GM21825 (cell line): Measurements from ENCODE around the gene SEMA5A.

Source experiments
- ATAC-seq: cut with Tn5 transposase; IDR thresholded peaks from one replicate; pipeline ENCODE4 v1.9.1; 2021; ENCODE audit warnings: mild to moderate bottlenecking, moderate library complexity; ENCODE audit not compliant: unreplicated experiment

SEMA5A gene

DNA sequence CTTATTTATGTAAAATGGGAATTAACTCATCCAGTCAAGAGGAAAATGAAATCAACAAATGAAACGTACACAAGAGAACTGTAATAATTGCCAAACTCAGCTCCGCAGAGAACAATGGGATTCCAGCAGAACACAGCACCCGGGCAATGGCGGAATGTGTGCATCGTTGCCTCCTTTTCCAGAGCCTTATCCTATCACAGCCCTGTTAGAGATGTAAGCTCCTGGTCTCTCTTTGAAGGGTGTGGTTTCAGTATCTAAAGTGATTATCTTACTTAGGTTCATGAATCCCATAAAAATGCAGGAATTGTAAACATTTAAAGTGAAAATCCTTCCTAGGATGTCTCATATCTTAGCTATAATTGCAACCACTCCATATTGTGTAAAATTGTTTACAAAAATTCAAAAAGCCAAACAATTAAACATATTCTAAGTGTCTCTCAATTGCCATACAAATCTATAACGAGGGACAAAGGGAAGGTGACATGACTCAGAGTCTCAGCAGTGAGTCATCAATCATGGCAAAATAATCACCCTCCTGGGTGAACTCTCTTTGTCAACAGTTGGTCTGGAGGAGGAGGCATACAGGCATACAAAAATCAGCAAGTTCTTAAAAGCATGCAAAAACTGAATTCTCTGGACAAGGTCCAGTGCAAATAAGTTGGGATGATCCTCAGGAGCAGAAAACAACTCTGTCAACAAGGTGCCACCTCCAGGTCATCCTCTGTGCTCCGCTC, 22.6 kb downstream of the SEMA5A start:
- ATAC-seq = no peak

DNA sequence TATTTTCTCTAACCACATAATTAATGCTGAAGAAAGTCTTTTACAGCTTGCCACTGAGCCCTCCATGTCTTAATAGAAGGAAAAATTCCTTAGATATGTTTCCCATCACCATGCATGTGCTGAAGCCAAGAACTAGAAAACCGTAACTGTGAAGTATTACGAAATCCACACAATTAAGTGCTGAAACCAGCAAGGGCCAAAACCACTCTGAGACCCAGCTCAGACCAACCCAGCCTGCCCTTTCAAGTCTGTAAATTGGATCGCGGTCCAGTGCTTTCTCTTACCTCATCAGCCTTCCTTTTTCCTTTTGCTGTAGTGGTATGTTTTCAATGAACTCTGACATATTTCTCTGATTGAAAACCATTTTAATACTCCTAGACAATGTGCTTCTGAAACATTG, 26.3 kb downstream of the SEMA5A start:
- no peak for ATAC-seq

DNA sequence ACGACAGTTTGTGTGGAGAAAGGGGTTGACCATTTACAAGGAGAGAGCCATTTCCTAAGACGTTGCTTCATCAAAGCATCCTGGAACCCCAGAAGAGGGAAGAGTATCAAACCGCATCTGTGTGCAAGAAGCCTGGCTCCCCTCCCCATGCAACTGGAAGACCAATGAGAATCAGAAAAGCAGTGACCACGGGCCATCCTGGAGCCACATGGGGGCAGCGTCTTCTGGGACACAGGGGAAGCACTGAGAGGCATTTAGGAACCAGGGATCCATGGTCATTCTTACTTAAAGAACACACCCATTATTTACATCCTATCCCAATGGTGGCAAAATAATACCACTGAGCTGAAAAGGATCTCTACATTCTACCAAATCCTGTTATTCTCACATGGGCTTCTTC, 29.3 kb downstream of the SEMA5A start:
- ATAC-seq = no peak

DNA sequence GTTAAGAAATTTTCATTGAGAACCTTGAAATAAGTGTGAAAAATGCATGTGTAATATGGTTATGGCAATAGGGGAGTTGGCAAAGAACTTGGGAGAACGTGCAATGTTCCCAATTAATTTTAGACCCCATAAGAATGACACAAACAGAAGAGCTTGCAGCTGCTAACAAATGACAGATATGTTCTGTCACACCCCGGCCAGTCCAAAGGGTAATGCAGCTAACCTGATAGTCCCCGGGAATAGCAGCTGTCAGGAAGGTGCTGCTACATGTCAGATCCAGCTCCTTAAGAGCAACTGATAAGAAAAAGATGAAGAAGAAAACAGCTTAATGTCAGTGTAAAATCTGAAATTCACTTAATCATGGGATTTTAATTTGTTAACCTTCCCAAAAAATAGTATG, 30.4 kb downstream of the SEMA5A start:
- ATAC-seq = no peak

DNA sequence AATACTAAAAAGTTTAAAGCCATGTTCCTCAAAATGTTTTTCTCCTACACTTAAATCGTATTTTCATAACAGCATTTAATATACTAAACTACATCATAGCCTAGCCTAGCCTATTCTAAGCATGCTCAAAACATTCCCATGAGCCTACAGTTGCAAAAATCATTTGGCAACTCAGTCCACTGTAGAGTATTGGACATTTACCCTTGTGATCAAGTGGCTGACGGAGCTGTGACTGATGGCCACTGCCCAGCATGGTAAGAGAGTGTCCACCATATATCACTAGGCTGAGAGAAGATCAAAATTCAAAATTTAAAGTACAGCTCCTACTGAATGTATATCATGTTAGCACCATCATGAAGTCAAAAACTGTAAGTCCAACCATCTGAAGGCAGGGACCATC, 30.9 kb downstream of the SEMA5A start:
- ATAC-seq = no peak

DNA sequence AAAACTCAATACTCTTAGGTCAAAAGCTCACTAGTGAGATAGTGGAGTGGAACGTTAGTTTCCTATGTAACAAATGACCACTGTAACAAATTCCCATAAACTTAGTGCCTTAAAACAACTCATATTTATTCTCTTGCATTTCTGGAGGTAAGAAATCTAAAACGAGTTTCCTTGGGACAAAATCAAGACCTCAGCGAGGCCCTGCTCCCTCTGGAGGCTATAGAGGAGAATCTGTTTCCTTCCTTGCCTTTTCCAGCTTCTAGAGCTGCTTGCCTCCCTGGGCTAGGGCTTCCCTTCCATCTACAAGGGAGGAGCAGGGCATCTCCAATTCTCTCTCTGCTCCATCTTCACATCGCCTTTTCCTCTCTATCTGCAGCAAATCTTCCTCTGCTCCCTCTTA, 32.0 kb downstream of the SEMA5A start:
- ATAC-seq = no peak

DNA sequence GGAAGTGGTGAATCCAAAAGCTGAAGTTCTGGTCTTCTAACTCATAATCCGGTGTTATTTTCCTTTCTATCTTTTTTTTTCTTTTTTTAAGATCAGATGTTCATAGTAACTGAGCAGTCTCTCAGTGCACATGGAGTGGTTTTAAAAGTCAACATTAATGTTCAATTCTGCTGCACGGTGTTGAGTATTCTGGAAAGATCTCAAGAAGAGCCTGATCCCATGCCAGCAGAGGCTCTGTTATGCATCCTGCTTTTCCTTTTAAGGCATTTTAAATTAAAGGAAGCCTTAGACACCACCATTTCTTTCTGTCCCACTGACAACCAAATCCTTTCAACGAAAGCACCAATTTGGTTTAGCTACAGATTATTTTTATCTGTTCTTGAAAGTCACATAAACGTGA, 33.4 kb downstream of the SEMA5A start:
- ATAC-seq = no peak

DNA sequence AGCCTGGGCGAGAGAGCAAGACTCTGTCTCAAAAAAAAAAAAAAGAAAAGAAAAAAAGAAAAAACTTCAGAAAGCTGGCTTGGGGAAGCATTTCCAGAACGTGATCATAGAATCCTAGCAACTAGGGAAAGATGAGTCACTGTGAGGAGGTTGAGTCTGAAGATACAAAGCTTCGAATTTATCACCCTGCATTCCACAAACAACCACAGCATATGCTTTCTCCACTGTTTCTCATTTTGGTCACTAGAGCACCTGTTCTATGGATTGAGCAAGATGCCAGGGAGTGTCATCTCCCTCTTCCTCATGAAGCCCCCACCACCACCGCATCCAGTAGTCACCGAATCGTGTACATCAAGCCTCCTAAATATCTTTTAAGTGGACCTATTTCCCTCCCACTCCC, 37.9 kb downstream of the SEMA5A start:
- ATAC-seq = no peak

DNA sequence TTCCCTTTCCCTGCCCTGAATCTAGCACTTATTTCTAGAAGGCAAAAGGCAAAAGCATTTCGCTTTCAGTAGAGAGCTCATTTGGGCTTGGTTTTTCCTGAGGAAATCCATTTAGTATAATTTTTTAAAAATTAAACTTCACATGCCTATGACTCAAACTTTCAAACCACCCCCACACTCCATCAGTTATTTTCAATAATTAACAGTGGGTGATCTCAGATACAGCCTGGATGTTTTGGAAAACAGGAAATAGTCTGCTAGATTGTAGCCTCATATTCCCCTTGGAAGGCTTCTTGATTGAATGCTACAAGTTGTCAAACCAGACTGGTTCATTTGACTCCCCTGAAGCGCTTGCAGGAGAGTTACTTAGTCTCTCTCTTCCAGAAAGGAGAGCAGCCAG, 40.6 kb downstream of the SEMA5A start:
- no peak for ATAC-seq

DNA sequence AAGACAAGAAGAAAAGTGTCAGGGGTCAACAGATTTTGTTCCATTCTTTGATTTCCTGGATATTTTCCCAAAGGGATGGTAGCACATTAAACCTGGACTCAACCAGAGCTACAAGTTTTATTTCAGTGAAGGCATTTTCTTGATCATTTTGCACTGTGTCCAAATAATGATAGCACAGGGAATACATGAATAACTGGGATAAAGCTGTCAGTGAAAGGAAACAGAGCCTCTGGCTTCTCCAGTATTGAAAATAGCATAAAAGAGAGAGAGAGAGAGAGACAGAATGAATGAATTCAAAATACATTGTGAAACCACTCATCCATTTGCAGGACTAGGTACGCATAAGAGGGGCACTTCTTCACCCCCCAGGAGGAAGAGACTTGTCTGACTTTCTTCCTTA, 43.0 kb downstream of the SEMA5A start:
- no peak for ATAC-seq

DNA sequence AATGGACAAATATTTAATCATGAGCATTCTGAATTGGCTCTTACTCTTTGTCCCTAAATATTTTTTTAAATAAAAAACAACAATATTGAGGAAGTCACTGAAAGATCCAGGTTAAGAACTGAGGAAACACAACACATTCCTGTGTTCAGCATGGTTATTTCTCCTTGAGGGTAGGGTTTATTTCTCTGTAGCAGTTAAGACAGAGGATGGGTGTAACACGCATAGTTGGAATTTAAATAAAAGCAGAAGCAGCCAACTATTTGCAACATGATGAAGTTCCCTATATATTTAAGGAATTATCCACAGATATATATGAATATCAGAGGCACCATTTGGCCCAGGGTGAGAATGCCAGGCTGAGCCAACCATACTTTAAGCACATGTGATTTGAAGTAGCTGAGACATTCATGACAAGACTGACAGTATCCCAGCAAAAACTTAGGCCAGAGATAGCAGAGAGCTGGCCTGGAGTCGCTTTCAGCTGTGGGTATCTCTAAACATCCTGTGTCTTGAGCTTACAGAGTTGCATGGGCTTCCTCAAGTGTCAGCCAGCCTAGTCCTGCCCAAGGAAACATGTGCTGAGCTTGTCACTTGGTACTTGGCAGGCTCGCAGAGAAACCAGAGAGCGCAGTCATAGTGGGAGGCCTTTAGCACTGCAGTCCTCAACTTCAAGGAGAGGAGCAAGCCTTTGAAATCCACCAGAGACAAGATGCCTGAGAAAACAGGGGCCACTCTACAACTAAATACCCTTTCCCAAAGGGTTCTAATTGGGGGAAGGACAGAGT, 43.6 kb downstream of the SEMA5A start:
- no peak for ATAC-seq

DNA sequence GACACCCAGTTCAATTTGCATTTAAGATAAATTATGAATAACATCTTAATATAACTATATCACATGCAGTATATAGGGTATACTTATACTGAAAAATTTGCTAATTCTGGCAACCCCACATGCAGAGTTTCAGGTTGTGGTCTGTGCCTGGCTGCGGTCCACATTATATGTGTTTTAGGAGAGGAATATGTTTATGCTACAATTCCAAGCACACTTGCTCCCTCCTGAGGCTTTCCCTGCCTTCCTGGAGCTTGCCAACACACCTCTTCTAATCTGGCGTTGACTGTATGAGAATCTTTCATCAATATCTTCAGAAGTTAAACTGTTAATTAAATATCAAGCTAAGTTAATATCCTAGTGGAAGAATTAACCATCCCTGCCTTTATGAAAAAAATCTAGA, 45.2 kb downstream of the SEMA5A start:
- no peak for ATAC-seq

DNA sequence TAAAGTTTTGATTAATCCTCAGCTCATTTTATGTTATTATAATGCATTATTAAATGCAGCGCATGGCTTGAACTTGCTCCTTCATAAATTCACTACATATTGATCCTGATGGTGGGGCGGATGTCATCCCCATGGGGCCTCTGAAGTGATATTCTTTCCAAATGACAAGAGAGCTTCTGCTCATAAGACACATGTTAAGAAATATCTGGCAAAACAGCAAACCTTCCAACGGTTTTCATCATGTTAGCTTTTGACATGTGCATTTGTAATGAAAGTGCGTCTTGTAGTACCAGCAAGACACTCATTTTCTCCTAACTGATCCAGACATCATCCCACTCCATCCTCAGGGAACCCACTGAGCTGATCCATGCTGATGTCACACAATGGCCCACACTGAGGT, 45.7 kb downstream of the SEMA5A start:
- no peak for ATAC-seq

DNA sequence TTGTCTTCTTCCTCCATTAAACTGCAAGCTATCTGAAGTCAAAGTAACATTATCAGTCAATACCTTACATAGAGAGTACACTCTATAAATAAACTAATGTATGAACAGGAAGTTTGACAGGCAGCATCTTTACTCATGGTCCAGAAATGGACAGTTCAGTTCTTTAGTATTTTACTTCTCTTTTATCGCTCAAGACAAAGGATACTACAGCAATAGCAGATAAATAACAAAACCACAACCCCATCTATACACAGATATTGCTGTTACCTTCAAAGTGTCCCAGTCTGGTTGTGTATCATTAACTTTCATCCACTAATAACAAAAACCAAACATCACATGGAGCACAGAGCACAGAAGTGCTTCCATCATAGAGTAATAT, 46.4 kb downstream of the SEMA5A start:
- no peak for ATAC-seq

DNA sequence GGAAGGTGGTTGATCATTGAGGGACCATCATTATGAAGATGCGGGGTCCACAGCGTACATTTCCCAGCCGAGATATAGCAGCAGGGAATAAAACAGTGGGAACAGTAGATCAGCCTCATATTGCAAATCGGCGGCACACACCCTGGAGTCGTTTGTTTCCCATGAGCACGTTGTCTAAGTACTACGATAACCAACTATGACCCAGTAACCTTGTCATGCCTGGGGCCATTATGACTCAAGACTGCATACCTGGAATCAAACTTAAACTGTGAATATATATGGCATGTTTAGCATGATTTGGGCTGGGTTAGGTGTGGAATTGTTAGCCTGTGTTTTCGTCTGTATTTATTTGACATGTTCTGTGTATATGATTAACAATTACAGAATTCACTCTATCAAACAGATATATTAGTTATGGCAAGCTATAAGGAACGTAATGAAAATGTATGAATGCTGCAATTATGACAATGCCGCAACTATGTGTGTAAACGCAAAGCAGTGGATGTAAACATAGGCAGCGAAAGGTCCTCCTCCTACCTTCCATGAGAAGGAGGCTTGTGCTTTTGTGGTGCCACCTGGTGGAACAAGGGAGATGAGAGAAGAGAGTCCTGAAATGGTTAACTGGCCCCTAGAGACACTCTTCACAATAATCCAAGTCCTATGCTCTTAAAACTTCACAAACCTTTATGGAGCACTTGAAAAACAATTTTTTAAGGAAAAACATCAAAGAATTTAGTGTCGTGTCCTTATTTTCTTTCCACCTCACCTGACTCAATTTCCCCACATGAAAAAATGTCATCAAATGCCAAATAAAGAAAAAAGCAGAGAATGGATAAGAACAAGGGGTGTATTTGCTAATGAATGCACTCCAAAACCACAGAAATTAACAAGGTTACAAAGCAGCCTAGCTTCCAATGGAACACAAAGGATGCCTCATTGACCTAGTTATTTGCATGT, 47.1 kb downstream of the SEMA5A start:
- no peak for ATAC-seq

DNA sequence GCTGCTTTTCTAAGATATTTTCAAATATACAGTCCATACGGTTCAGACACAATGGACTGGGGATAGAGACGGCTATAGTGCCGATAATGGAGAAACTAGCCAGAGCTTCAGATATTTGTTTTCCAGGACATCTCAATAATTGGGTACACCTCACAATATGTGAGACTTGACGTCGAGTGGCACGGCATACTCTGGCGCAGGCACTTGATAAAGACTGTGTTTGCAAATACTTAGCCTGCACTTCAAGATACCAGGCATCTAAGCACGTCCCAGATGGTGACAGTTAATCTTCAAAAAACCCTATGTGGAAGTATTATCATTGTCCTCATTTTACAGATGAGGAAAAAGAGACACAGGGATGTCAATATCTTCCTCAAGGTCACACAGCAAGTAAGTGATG, 48.5 kb downstream of the SEMA5A start:
- ATAC-seq = no peak

DNA sequence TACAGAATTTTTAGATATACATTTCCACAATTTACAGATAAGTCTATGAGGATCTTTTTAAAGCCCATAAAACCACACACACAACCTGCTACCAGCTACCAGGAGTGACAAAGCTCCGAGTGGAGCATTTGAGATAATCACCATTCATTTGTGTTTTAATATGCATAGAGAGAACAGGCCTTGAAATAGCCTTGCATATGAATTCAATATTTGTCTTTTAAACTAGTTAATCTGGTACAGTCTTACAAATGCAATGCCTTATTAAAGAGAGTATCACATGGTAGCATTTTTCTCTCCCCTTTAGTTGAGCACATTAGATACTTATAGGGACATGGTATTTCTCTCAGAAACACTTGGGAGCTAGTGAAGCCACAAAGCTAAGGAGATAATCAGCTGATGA, 49.1 kb downstream of the SEMA5A start:
- no peak for ATAC-seq

DNA sequence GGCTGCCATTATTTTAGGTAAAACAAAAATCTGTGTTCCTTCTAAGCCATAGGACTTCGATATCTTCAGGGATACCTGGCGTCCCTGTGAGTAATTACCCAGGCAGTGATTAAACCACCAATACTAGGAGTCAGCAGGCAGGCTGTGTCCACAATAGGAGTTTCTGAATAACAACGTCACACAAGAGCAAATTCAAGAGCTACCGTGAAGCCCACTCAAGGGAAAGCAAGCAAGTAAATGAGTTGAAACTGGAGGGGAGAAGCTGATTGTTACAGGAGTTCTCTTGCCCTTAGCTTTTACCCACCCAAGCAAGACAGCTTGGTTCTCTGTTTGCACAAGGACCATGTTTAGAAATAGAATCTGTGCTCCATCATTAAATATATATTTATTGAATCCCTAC, 50.8 kb downstream of the SEMA5A start:
- ATAC-seq = no peak

DNA sequence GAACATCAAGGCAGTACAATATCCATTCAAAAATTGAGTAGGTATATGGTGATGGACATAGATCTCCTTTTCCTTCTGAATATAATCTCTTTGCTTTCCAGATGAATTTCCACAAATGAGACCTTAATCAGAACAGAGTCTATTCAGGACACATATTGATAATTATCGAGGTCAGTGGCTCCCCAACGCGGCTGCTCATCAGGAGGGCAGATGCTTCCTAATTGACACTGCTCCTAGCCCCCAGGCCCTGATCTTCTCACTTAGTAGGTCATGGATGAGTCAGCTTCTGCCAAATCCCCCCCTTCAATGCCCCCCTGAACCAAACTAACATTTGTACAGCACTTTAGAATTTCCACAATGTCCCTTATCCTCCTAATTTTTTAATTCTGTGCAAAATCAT, 51.6 kb downstream of the SEMA5A start:
- ATAC-seq = no peak

DNA sequence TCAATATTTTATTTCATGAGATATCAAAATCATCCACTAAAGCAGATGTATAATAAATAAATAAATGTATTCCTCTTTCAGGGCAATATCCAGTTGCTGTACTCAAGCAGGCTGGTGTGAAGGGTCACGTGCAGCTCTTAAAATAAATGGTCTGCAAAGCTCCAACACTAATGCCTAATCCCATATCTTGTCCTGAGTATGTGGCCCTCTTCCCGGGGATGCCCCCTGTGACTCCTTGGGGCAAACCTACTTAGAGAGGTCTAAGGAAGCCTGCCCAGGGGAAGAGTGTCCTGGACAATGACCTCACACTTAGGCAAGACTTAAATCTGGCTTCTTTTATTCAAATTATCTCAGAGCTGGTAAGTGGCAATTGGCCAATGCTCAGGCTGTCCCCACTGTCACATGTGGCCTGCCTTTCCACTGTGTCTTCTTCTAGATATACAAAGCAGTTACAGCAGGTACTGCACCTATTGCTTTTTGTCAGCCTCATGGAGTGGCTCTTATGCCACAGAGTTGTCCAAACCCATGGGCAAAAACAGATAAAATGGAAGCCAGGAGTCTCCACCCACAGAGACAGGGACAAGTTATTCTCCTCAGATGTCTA, 55.3 kb downstream of the SEMA5A start:
- ATAC-seq = no peak

DNA sequence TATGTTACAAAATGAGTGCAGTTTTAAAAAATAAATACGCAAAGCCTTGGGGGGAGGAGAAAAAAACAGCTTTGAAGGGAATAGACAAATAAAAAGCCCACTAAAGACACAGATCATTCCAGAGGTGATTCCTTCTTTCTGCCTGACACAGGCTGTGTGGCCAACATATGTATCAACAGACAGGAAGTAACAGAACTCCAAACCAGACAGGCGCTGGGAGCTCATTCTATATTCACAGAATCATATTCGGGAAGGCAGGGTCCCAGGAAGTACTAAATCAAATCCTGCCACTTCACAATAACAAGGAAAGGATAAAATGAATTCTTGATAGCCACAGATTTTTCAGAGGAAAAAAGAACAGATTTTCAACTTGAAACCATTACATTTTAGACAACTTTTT, 62.1 kb downstream of the SEMA5A start:
- no peak for ATAC-seq
